Kidney (tissue), 14 donors: ENCODE results near the gene GRIFIN. TPM values are rescaled to one million over a fixed set of nuclear protein-coding genes. Genes with fewer than 3 reads are reported as not detected.

ENCODE experiments used
- DNase-seq, 5 donors: peaks; one replicate each; pipeline ENCODE4 v3.0.0-alpha.2; 2013 to 2020
- FAIRE-seq: peaks from 2 replicates; lab custom pipeline; 2012; peaks lifted over from hg19 to GRCh38; lab: Jason Lieb, UNC
- H3K27ac ChIP-seq, 2 donors: one replicate each; pipeline ENCODE4 v1.7.0; 2013; ENCODE audit warnings: low read depth in 2 of 2, low read length in 2 of 2, inconsistent platforms in 1 of 2
- H3K27me3 ChIP-seq: one replicate; pipeline ENCODE4 v1.7.1; 2013; ENCODE audit warnings: low read length, inconsistent platforms; ENCODE audit not compliant: control insufficient read depth, insufficient read depth
- H3K36me3 ChIP-seq, 3 donors: one replicate each; pipeline versions ENCODE4 v1.7.0 to v1.7.1; 2013; ENCODE audit warnings: low read length in 3 of 3, control low read depth in 1 of 3, inconsistent platforms in 1 of 3; ENCODE audit not compliant: insufficient read depth in 3 of 3, control insufficient read depth in 2 of 3
- H3K4me1 ChIP-seq, 3 donors: one replicate each; pipeline versions ENCODE4 v1.7.0 to v1.7.1; 2013; ENCODE audit warnings: low read length in 3 of 3, inconsistent platforms in 1 of 3, low read depth in 1 of 3; ENCODE audit not compliant: control insufficient read depth in 2 of 3, insufficient read depth in 2 of 3
- H3K4me3 ChIP-seq, 3 donors: one replicate each; pipeline versions ENCODE4 v1.7.0 to v1.8.1; 2013; ENCODE audit warnings: low read length in 3 of 3, control low read depth in 1 of 3, inconsistent platforms in 1 of 3
- H3K9ac ChIP-seq, 3 donors: one replicate each; pipeline versions ENCODE4 v1.7.0 to v1.7.1; 2013; ENCODE audit warnings: low read length in 3 of 3, control low read depth in 1 of 3, inconsistent platforms in 1 of 3
- H3K9me3 ChIP-seq, 3 donors: one replicate each; pipeline versions ENCODE4 v1.7.0 to v1.7.1; 2013; ENCODE audit warnings: low read length in 3 of 3, control low read depth in 1 of 3, inconsistent platforms in 1 of 3; ENCODE audit not compliant: control insufficient read depth in 2 of 3, insufficient read depth in 1 of 3
- CTCF ChIP-seq: IDR thresholded peaks from 3 replicates; pipeline ENCODE4 v1.5.1; 2012; ENCODE audit warnings: mild to moderate bottlenecking, moderate library complexity, borderline replicate concordance; ENCODE audit not compliant: insufficient read depth; ENCODE audit errors: extremely low read depth
- intact Hi-C: fragments of 100-400 bp; cut with DNase I; formaldehyde crosslinking; loops from one replicate; pipeline ENCODE4 v1.11.1; 2022
- polyA plus RNA-seq: library from polyadenylated mRNA; stranded (reverse); fragments of 350-450 nt; fragmentation: Illumina TruSeq; extraction: RNeasy Lipid Tissue Mini Kit (QIAGEN cat#74804); gene quantifications from one replicate; pipeline ENCODE4 v1.2.3, GENCODE V29; 2014; ENCODE audit warnings: low read depth, low replicate concordance; ENCODE audit not compliant: insufficient read depth
- total RNA-seq: library from RNA; stranded (reverse); fragmentation: NEBNext Ultra II Directional; extraction: Animal tissue kit (Norgen Biotek cat#: 25700); gene quantifications from one replicate; pipeline ENCODE4 v1.2.1, GENCODE V29; 2021
- donor health status: control.
- donor health status: control.
- donor health status: control.
- donor health status: control.
- donor health status: control.
- donor health status: DM: yes; HTN: yes; CAD: no.
- donor health status: Normal renal cell carcinoma (clear cell type).

GRIFIN gene
- total and polyA plus RNA-seq, 2 donors from 2014 or later = not detected

- H3K9me3 ChIP-seq = no peaks in the 10 kb centered on the region
- no peak for TF ChIP-seq CTCF
- no peak overlapping the region for H3K27ac ChIP-seq
- no peak overlapping the region for H3K4me3 ChIP-seq
- intact Hi-C loops = no loop called here
- FAIRE-seq = no peak
- no peak for DNase-seq
- no peaks in the 10 kb centered on the region for H3K4me1 ChIP-seq
- peaks cover 0 to 2% (median 0%) of the 10 kb centered on the region in 3 donors for H3K36me3 ChIP-seq
- H3K27me3 ChIP-seq = no peaks in the 10 kb centered on the region
- no peak overlapping the region for H3K9ac ChIP-seq
Observed at GRCh38 chr7:2445047-2445446, 31.2 kb downstream of the GRIFIN start.

- no peaks in the 10 kb centered on the region for H3K4me1 ChIP-seq
- H3K9ac ChIP-seq = no peak overlapping the region
- H3K27ac ChIP-seq = no peak overlapping the region
- H3K9me3 ChIP-seq = no peaks in the 10 kb centered on the region
- H3K4me3 ChIP-seq = no peak overlapping the region
- H3K36me3 ChIP-seq = peaks cover 0 to 2% (median 0%) of the 10 kb centered on the region in 3 donors
- H3K27me3 ChIP-seq = no peaks in the 10 kb centered on the region
- no peak for DNase-seq
- no peak for TF ChIP-seq CTCF
- intact Hi-C loops = no loop called here
- no peak for FAIRE-seq
Observed at GRCh38 chr7:2444476-2444875, 31.7 kb downstream of the GRIFIN start.

- H3K27ac ChIP-seq = no peak overlapping the region
- no peak for TF ChIP-seq CTCF
- H3K4me1 ChIP-seq = no peaks in the 10 kb centered on the region
- H3K9me3 ChIP-seq = no peaks in the 10 kb centered on the region
- FAIRE-seq (no peak), DNase-seq (no peak)
- no peak overlapping the region for H3K4me3 ChIP-seq
- no peak overlapping the region for H3K9ac ChIP-seq
- no peaks in the 10 kb centered on the region for H3K27me3 ChIP-seq
- H3K36me3 ChIP-seq = peaks cover 0 to 2% (median 0%) of the 10 kb centered on the region in 3 donors
- intact Hi-C loops = no loop called here
Observed at GRCh38 chr7:2443491-2443890, 32.7 kb downstream of the GRIFIN start.

GRCh38 chr7:2441430-2442058 is 34.7 kb downstream of the GRIFIN start:
- DNase-seq = no peak
- intact Hi-C loops = no loop called here
- H3K9me3 ChIP-seq = no peaks in the 10 kb centered on the region
- no peak overlapping the region for H3K27ac ChIP-seq
- no peaks in the 10 kb centered on the region for H3K27me3 ChIP-seq
- H3K4me3 ChIP-seq = no peak overlapping the region
- no peaks in the 10 kb centered on the region for H3K4me1 ChIP-seq
- peaks cover 0 to 4% (median 0%) of the 10 kb centered on the region in 3 donors for H3K36me3 ChIP-seq
- no peak for FAIRE-seq
- no peak overlapping the region for H3K9ac ChIP-seq
- TF ChIP-seq CTCF = no peak
